ENCODE measurements around the gene OAF. TPM values are rescaled to one million over a fixed set of nuclear protein-coding genes. Genes with fewer than 3 reads are reported as not detected.

Gene OAF
- total RNA-seq, 1 experiment from 2014 or later, result 32.3 TPM

- no peak for TF ChIP-seq CTCF (IDR thresholded peaks at IDR 0.05 in 2 of 3, conservative IDR thresholded peaks at IDR 0.05 in 1 of 3; ENCODE audit: borderline replicate concordance in 1 of 3, insufficient read depth in 1 of 3, low read depth in 2 of 3, low read length in 2 of 3)
- TF ChIP-seq ATF3 (IDR thresholded peaks at IDR 0.05), result no peak
- no peak for TF ChIP-seq YY1 (IDR thresholded peaks at IDR 0.05; ENCODE audit: extremely low read depth, insufficient replicate concordance, low read depth, low read length)
- TF ChIP-seq MAX (IDR thresholded peaks at IDR 0.05), result no peak
- no peak for TF ChIP-seq JUND (IDR thresholded peaks at IDR 0.05)
- no peak for TF ChIP-seq EZH2phosphoT487 (IDR thresholded peaks at IDR 0.05; ENCODE audit: borderline replicate concordance)
- TF ChIP-seq ELF1 (IDR thresholded peaks at IDR 0.05; ENCODE audit: borderline replicate concordance, low read depth), result no peak
- TF ChIP-seq POLR2AphosphoS5 (IDR thresholded peaks at IDR 0.05; ENCODE audit: low read depth, low read length), result no peak
- no peak for TF ChIP-seq SIN3A (IDR thresholded peaks at IDR 0.05; ENCODE audit: low read depth)
- no peak for TF ChIP-seq FOSL1 (IDR thresholded peaks at IDR 0.05; ENCODE audit: low read depth)
- TF ChIP-seq EGR1 (IDR thresholded peaks at IDR 0.05; ENCODE audit: low read depth), result no peak
- TF ChIP-seq REST (IDR thresholded peaks at IDR 0.05; ENCODE audit: low read depth), result no peak
- TF ChIP-seq CEBPB (IDR thresholded peaks at IDR 0.05; ENCODE audit: low read depth), result no peak
- TF ChIP-seq EZH2 (IDR thresholded peaks at IDR 0.05), result no peak
- TF ChIP-seq POLR2A (IDR thresholded peaks at IDR 0.05; ENCODE audit: borderline replicate concordance, extremely low read depth, insufficient read depth, insufficient read length), result no peak
- no peak for TF ChIP-seq CBX3 (IDR thresholded peaks at IDR 0.05; ENCODE audit: low read depth)
- TF ChIP-seq ZNF274 (IDR thresholded peaks at IDR 0.05; ENCODE audit: low read depth, low read length), result no peak
- no peak for TF ChIP-seq SP1 (IDR thresholded peaks at IDR 0.05; ENCODE audit: low read depth)
- no peak for TF ChIP-seq RAD21 (IDR thresholded peaks at IDR 0.05; ENCODE audit: low read depth)
- no peaks in the 10 kb centered on the region for H3K36me3 ChIP-seq (ENCODE audit: control insufficient read depth in 1 of 2, insufficient read depth in 2 of 2, low read length in 2 of 2)
- H3K27ac ChIP-seq (ENCODE audit: low read depth, low read length), result no peak overlapping the region
- H4K20me1 ChIP-seq (ENCODE audit: insufficient read depth), result no peaks in the 10 kb centered on the region
- H3K4me1 ChIP-seq (ENCODE audit: control insufficient read depth in 1 of 2, insufficient read depth in 2 of 2, low read length in 2 of 2), result peaks cover 0 to 12% of the 10 kb centered on the region in 2 experiments; a peak in 1 of 4 replicates
- no TSS peak for BruUV-seq (replicated peaks)
- no peak overlapping the region for H3K4me2 ChIP-seq (ENCODE audit: low read length)
- H3K27me3 ChIP-seq (ENCODE audit: insufficient read depth, low read length), result no peaks in the 10 kb centered on the region
- CTCF ChIA-PET, result no interaction called here
- H3K9me3 ChIP-seq (ENCODE audit: control insufficient read depth in 1 of 2, insufficient read depth in 1 of 2, low read depth in 1 of 2, low read length in 2 of 2), result no peaks in the 10 kb centered on the region
- intact Hi-C loops (cut with micrococcal nuclease), result no loop called here
- ATAC-seq, result no peak
- H3K9ac ChIP-seq (ENCODE audit: low read length), result no peak overlapping the region
- RAD21 ChIA-PET (ENCODE audit: low non-redundant PET in 1 of 2, low total read pairs in 2 of 2, uncharacterized antibody in 2 of 2, unreplicated experiment in 2 of 2), result no interaction called here
- POLR2A ChIA-PET, result no interaction called here
- no peaks in the 10 kb centered on the region for H3K9me2 ChIP-seq (ENCODE audit: insufficient read depth)
- DNase-seq (ENCODE audit: low read depth, low spot score), result no peak
- H2AFZ ChIP-seq (ENCODE audit: low read depth, low read length, poor library complexity, severe bottlenecking), result no peak overlapping the region
- H3K4me3 ChIP-seq (replicated peaks in 1 of 2; ENCODE audit: low read depth in 1 of 2, low read length in 2 of 2), result no peak overlapping the region
- no peaks in the 10 kb centered on the region for H3K79me2 ChIP-seq (ENCODE audit: insufficient read depth, low read length)
Observed at GRCh38 chr11:120196826-120197225, 14.0 kb upstream of the OAF start.

Data from HCT116 (cell line).